ENCODE data around the gene HIF1AN. TPM values are rescaled to one million over a fixed set of nuclear protein-coding genes. Genes with fewer than 3 reads are reported as not detected.

HIF1AN gene
- total and polyA plus RNA-seq, 2 of the 8 experiments (the other 6 are each of a cell fraction or from before 2014, with no cell fraction given) = 10.9 to 62.8 TPM

DNA sequence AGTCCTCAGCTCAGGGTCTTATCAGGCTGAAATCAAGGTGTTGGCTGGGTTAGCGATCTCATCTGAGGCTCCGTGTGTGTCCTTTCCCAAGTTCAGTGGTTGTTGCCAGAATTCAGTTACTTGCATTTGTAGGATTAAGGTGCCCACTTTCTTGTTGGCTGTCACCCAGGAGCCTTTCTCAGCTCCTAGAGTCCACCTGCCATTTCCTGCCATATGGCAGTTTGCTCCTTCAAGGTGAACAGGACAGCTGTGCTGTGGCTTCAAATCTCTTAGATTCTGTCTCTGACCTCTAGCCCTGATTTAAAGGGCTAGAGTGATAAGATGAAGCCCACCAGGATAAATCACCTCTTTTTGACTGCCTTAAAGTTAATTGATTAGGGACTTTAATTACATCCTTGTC is 1.0 kb upstream of the HIF1AN start (continued):
- TF ChIP-seq, protein P1, sequence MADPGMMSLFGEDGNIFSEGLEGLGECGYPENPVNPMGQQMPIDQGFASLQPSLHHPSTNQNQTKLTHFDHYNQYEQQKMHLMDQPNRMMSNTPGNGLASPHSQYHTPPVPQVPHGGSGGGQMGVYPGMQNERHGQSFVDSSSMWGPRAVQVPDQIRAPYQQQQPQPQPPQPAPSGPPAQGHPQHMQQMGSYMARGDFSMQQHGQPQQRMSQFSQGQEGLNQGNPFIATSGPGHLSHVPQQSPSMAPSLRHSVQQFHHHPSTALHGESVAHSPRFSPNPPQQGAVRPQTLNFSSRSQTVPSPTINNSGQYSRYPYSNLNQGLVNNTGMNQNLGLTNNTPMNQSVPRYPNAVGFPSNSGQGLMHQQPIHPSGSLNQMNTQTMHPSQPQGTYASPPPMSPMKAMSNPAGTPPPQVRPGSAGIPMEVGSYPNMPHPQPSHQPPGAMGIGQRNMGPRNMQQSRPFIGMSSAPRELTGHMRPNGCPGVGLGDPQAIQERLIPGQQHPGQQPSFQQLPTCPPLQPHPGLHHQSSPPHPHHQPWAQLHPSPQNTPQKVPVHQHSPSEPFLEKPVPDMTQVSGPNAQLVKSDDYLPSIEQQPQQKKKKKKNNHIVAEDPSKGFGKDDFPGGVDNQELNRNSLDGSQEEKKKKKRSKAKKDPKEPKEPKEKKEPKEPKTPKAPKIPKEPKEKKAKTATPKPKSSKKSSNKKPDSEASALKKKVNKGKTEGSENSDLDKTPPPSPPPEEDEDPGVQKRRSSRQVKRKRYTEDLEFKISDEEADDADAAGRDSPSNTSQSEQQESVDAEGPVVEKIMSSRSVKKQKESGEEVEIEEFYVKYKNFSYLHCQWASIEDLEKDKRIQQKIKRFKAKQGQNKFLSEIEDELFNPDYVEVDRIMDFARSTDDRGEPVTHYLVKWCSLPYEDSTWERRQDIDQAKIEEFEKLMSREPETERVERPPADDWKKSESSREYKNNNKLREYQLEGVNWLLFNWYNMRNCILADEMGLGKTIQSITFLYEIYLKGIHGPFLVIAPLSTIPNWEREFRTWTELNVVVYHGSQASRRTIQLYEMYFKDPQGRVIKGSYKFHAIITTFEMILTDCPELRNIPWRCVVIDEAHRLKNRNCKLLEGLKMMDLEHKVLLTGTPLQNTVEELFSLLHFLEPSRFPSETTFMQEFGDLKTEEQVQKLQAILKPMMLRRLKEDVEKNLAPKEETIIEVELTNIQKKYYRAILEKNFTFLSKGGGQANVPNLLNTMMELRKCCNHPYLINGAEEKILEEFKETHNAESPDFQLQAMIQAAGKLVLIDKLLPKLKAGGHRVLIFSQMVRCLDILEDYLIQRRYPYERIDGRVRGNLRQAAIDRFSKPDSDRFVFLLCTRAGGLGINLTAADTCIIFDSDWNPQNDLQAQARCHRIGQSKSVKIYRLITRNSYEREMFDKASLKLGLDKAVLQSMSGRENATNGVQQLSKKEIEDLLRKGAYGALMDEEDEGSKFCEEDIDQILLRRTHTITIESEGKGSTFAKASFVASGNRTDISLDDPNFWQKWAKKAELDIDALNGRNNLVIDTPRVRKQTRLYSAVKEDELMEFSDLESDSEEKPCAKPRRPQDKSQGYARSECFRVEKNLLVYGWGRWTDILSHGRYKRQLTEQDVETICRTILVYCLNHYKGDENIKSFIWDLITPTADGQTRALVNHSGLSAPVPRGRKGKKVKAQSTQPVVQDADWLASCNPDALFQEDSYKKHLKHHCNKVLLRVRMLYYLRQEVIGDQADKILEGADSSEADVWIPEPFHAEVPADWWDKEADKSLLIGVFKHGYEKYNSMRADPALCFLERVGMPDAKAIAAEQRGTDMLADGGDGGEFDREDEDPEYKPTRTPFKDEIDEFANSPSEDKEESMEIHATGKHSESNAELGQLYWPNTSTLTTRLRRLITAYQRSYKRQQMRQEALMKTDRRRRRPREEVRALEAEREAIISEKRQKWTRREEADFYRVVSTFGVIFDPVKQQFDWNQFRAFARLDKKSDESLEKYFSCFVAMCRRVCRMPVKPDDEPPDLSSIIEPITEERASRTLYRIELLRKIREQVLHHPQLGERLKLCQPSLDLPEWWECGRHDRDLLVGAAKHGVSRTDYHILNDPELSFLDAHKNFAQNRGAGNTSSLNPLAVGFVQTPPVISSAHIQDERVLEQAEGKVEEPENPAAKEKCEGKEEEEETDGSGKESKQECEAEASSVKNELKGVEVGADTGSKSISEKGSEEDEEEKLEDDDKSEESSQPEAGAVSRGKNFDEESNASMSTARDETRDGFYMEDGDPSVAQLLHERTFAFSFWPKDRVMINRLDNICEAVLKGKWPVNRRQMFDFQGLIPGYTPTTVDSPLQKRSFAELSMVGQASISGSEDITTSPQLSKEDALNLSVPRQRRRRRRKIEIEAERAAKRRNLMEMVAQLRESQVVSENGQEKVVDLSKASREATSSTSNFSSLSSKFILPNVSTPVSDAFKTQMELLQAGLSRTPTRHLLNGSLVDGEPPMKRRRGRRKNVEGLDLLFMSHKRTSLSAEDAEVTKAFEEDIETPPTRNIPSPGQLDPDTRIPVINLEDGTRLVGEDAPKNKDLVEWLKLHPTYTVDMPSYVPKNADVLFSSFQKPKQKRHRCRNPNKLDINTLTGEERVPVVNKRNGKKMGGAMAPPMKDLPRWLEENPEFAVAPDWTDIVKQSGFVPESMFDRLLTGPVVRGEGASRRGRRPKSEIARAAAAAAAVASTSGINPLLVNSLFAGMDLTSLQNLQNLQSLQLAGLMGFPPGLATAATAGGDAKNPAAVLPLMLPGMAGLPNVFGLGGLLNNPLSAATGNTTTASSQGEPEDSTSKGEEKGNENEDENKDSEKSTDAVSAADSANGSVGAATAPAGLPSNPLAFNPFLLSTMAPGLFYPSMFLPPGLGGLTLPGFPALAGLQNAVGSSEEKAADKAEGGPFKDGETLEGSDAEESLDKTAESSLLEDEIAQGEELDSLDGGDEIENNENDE (IDR thresholded peaks at IDR 0.05; ENCODE audit: insufficient replicate concordance, low read length) = no peak
- no peak for TF ChIP-seq KDM1A (IDR thresholded peaks at IDR 0.05; ENCODE audit: borderline replicate concordance, low read length)
- no peak for TF ChIP-seq JUND (IDR thresholded peaks at IDR 0.05; ENCODE audit: low read length)
- TF ChIP-seq POLR2AphosphoS5 (IDR thresholded peaks at IDR 0.05; ENCODE audit: low read depth, low read length) = no peak
- no peak for TF ChIP-seq BCL11A (IDR thresholded peaks at IDR 0.05; ENCODE audit: low read depth in 2 of 2, low read length in 2 of 2)
- TF ChIP-seq TBP (IDR thresholded peaks at IDR 0.05; ENCODE audit: low read depth, low read length) = no peak
- TF ChIP-seq SIRT6 (IDR thresholded peaks at IDR 0.05; ENCODE audit: low read length) = no peak
- TF ChIP-seq ATF3 (IDR thresholded peaks at IDR 0.05; ENCODE audit: insufficient read depth, low read depth, low read length) = no peak
- no peak for TF ChIP-seq MAFK (IDR thresholded peaks at IDR 0.05; ENCODE audit: low read depth, low read length)
- no peak for TF ChIP-seq TEAD4 (IDR thresholded peaks at IDR 0.05; ENCODE audit: low read depth, low read length)

Measured in H1 (cell line).